Glutamatergic neuron (in vitro differentiated cells): ENCODE data around the gene SLC13A3. TPM values are rescaled to one million over a fixed set of nuclear protein-coding genes. Genes with fewer than 3 reads are reported as not detected.

ENCODE experiments used
- DNase-seq: peaks from one replicate; pipeline ENCODE4 v3.0.0; 2022
- H3K27ac Mint-ChIP-seq: one replicate; pipeline ENCODE4 v1.8.0; 2020; ENCODE audit warnings: mild to moderate bottlenecking, mixed read lengths, inconsistent platforms; ENCODE audit not compliant: unreplicated experiment
- H3K27me3 Mint-ChIP-seq: one replicate; pipeline ENCODE4 v1.8.0; 2020; ENCODE audit warnings: mild to moderate bottlenecking, moderate library complexity, mixed read lengths, inconsistent platforms; ENCODE audit not compliant: unreplicated experiment
- H3K36me3 Mint-ChIP-seq: one replicate; pipeline ENCODE4 v1.8.0; 2020; ENCODE audit warnings: mild to moderate bottlenecking, mixed read lengths, inconsistent platforms; ENCODE audit not compliant: unreplicated experiment
- H3K4me1 Mint-ChIP-seq: one replicate; pipeline ENCODE4 v1.8.0; 2020; ENCODE audit warnings: mild to moderate bottlenecking, low read depth, mixed read lengths, inconsistent platforms; ENCODE audit not compliant: unreplicated experiment
- H3K4me3 Mint-ChIP-seq: one replicate; pipeline ENCODE4 v1.8.0; 2020; ENCODE audit warnings: mild to moderate bottlenecking, mixed read lengths, inconsistent platforms; ENCODE audit not compliant: unreplicated experiment
- H3K9me3 Mint-ChIP-seq: one replicate; pipeline ENCODE4 v1.8.0; 2020; ENCODE audit warnings: mild to moderate bottlenecking, moderate library complexity, mixed read lengths, inconsistent platforms; ENCODE audit not compliant: unreplicated experiment
- total RNA-seq: library from RNA; stranded (reverse); fragmentation: NEBNext Ultra II Directional; extraction: Animal tissue kit (Norgen Biotek cat#: 25700); gene quantifications from one replicate; pipeline ENCODE4 v1.2.1, GENCODE V29; 2021; ENCODE audit not compliant: unreplicated experiment
- TF ChIP-seq, protein P1 (sequence below): fragments of 200-600 bp; sonication (generic); IDR thresholded peaks from one replicate; pipeline ENCODE4 v1.5.0; 2021; ENCODE audit not compliant: partially characterized antibody, unreplicated experiment

Gene SLC13A3
- total RNA-seq, 1 donor from 2014 or later = 5.8 TPM

GRCh38 chr20:46557231-46557956 is 93.9 kb downstream of the SLC13A3 start:
- Mint-ChIP-seq H3K4me1 (peaks cover 11% of the 10 kb centered on the region), H3K4me3 (no peak overlapping the region), H3K27me3 (no peaks in the 10 kb centered on the region), H3K36me3 (no peaks in the 10 kb centered on the region), H3K9me3 (no peaks in the 10 kb centered on the region), H3K27ac (no peak overlapping the region)
- TF ChIP-seq, protein P1, sequence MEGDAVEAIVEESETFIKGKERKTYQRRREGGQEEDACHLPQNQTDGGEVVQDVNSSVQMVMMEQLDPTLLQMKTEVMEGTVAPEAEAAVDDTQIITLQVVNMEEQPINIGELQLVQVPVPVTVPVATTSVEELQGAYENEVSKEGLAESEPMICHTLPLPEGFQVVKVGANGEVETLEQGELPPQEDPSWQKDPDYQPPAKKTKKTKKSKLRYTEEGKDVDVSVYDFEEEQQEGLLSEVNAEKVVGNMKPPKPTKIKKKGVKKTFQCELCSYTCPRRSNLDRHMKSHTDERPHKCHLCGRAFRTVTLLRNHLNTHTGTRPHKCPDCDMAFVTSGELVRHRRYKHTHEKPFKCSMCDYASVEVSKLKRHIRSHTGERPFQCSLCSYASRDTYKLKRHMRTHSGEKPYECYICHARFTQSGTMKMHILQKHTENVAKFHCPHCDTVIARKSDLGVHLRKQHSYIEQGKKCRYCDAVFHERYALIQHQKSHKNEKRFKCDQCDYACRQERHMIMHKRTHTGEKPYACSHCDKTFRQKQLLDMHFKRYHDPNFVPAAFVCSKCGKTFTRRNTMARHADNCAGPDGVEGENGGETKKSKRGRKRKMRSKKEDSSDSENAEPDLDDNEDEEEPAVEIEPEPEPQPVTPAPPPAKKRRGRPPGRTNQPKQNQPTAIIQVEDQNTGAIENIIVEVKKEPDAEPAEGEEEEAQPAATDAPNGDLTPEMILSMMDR = no peak
- DNase-seq = no peak

DNA sequence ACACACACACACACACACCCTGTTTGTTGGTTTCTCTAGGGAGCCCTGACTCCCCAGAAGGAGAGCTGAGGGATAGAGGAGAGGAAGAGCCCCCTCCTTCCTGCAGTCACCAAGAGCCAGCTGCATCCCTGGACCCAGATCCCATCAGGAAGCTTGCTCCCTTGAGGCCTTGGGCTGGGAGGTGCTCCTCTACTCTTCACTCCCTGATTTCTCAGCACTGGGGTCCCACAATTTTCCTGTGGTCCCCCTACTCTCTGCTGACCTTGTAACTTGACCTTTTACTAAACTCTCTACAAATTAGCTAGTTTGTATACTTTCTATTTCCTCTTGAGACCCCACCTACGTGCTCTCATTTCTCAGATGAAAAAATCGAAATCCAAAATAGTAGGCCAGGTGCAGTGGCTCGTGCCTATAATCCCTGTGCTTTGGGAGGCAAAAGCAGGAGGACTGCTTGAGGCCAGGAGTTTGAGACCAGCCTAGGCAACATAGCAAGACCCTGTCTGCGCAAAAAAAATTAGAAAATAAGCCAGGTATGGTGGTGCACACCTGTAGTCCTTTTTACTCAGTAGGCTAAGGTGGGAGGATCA is 95.8 kb downstream of the SLC13A3 start:
- Mint-ChIP-seq H3K27me3 (peaks cover 2% of the 10 kb centered on the region), H3K9me3 (no peaks in the 10 kb centered on the region), H3K27ac (no peak overlapping the region), H3K4me3 (no peak overlapping the region), H3K4me1 (peaks cover 11% of the 10 kb centered on the region), H3K36me3 (no peaks in the 10 kb centered on the region)
- TF ChIP-seq, protein P1 = no peak
- DNase-seq = no peak

DNA sequence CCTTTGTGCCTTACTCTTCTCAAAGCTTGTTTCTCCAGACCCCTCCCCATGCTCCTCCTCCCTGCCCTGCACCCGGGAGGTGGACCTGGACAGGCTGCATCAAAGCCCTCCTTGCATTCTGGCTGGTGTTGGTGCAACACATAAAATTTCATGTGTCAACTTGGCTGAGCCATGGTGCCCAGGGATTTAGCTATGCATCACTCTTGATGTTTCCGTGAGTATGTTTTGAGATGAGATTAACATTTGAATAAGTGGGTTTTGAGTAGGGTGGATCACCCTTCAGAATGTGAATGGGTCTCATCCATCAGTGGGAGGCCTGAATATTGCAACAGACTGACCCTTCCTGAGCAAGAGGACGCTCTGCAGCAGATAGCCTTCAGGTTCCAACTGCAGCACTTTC is 96.4 kb downstream of the SLC13A3 start:
- Mint-ChIP-seq H3K36me3 (no peaks in the 10 kb centered on the region), H3K9me3 (no peaks in the 10 kb centered on the region), H3K27me3 (peaks cover 2% of the 10 kb centered on the region), H3K4me3 (no peak overlapping the region), H3K27ac (no peak overlapping the region), H3K4me1 (peaks cover 9% of the 10 kb centered on the region)
- TF ChIP-seq, protein P1 = no peak
- no peak for DNase-seq

DNA sequence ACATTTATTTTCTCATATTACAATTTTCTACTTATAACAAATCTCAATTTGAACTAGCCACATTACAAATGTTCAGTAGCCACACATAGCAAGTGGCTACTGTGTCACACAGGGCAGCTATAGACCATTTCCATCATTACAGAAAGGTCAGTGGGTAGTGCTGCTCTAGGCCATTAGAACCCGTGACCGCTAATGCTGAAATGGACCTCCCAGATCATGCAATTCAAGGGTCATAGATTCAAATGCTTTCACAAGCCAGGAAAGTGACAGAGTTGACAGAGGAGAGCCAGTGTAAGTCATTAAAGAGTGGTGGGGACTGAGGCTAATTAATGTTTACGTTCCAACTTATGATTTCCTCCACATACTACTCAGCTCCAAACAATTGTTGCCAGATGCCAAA is 97.3 kb downstream of the SLC13A3 start:
- TF ChIP-seq, protein P1 = no peak
- Mint-ChIP-seq H3K9me3 (no peaks in the 10 kb centered on the region), H3K36me3 (no peaks in the 10 kb centered on the region), H3K27me3 (peaks cover 2% of the 10 kb centered on the region), H3K4me1 (peaks cover 7% of the 10 kb centered on the region), H3K4me3 (no peak overlapping the region), H3K27ac (no peak overlapping the region)
- no peak for DNase-seq
